ENCODE data around the gene IGFBP1. TPM values are rescaled to one million over a fixed set of nuclear protein-coding genes. Genes with fewer than 3 reads are reported as not detected.

Gene IGFBP1
- total and polyA plus RNA-seq, 2 donors (not counting 1 experiment from before 2014, with no cell fraction given), result not detected

- peaks cover 3% of the 10 kb centered on the region for H3K9me3 Mint-ChIP-seq (ENCODE audit: insufficient read depth)
- H3K27me3 Mint-ChIP-seq, result peaks cover 9% of the 10 kb centered on the region
- Histone ChIP-seq H2AFZ (ENCODE audit: insufficient read depth, low read depth, low read length, poor library complexity, severe bottlenecking) (no peak overlapping the region), H4K20me1 (ENCODE audit: control insufficient read depth, insufficient read depth, low read length, poor library complexity, severe bottlenecking) (no peaks in the 10 kb centered on the region), H3K27me3 (replicated peaks in 1 of 4; ENCODE audit: control extremely low read depth in 1 of 4, control insufficient read depth in 3 of 4, insufficient read depth in 4 of 4, low read length in 3 of 4) (no peaks in the 10 kb centered on the region), H3K27ac (ENCODE audit: low read length in 2 of 2) (no peak overlapping the region), H3K9ac (ENCODE audit: low read length) (no peak overlapping the region), H3K9me3 (ENCODE audit: control extremely low read depth in 1 of 3, control insufficient read depth in 2 of 3, insufficient read depth in 1 of 3, low read length in 2 of 3) (peaks cover 0 to 13% (median 3%) of the 10 kb centered on the region in 3 donors), H3K79me2 (ENCODE audit: control insufficient read depth, insufficient read depth, low read length) (no peaks in the 10 kb centered on the region), H3K4me3 (ENCODE audit: control extremely low read depth in 1 of 5, extremely low read depth in 1 of 5, insufficient read depth in 1 of 5, low read depth in 2 of 5, low read length in 4 of 5) (no peak overlapping the region), H3K4me2 (replicated peaks; ENCODE audit: low read depth, low read length, poor library complexity, severe bottlenecking) (no peak overlapping the region), H3K36me3 (replicated peaks in 1 of 2; ENCODE audit: control extremely low read depth in 1 of 2, control insufficient read depth in 1 of 2, extremely low read depth in 1 of 2, insufficient read depth in 2 of 2, low read length in 1 of 2) (no peaks in the 10 kb centered on the region), H3K4me1 (ENCODE audit: control insufficient read depth in 2 of 2, insufficient read depth in 2 of 2, low read length in 2 of 2) (no peaks in the 10 kb centered on the region)
- WGBS (ENCODE audit: insufficient coverage), result 89% methylated on average over 2 of the region's 6 CpGs
- H3K4me3 Mint-ChIP-seq, result no peak overlapping the region
- intact Hi-C loops (cut with micrococcal nuclease), result no loop called here
- DNase-seq (no peak), ATAC-seq (ENCODE audit: low read depth) (no peak)
- H3K27ac Mint-ChIP-seq, result no peak overlapping the region
- POLR2A ChIA-PET, result no interaction called here
- no peaks in the 10 kb centered on the region for H3K4me1 Mint-ChIP-seq
- TF ChIP-seq CTCF (IDR thresholded peaks at IDR 0.05) (no peak), EZH2 (IDR thresholded peaks at IDR 0.05; ENCODE audit: borderline replicate concordance, insufficient read depth, low read depth, low read length, poor library complexity, severe bottlenecking) (no peak)
- CTCF ChIA-PET, result no interaction called here
Observed at GRCh38 chr7:45873355-45873754, 14.9 kb upstream of the IGFBP1 start.

GRCh38 chr7:45874408-45875131 is 13.7 kb upstream of the IGFBP1 start:
- Mint-ChIP-seq H3K4me3 (no peak overlapping the region), H3K27ac (no peak overlapping the region), H3K27me3 (peaks cover 9% of the 10 kb centered on the region), H3K4me1 (no peaks in the 10 kb centered on the region), H3K9me3 (ENCODE audit: insufficient read depth) (peaks cover 7% of the 10 kb centered on the region)
- no peaks in the 10 kb centered on the region for H3K36me3 ChIP-seq (replicated peaks in 1 of 2; ENCODE audit: control extremely low read depth in 1 of 2, control insufficient read depth in 1 of 2, extremely low read depth in 1 of 2, insufficient read depth in 2 of 2, low read length in 1 of 2)
- no peak overlapping the region for H3K4me3 ChIP-seq (ENCODE audit: control extremely low read depth in 1 of 5, extremely low read depth in 1 of 5, insufficient read depth in 1 of 5, low read depth in 2 of 5, low read length in 4 of 5)
- H3K4me1 ChIP-seq (ENCODE audit: control insufficient read depth in 2 of 2, insufficient read depth in 2 of 2, low read length in 2 of 2), result no peaks in the 10 kb centered on the region
- ATAC-seq (ENCODE audit: low read depth), result no peak
- H2AFZ ChIP-seq (ENCODE audit: insufficient read depth, low read depth, low read length, poor library complexity, severe bottlenecking), result no peak overlapping the region
- H4K20me1 ChIP-seq (ENCODE audit: control insufficient read depth, insufficient read depth, low read length, poor library complexity, severe bottlenecking), result no peaks in the 10 kb centered on the region
- H3K9me3 ChIP-seq (ENCODE audit: control extremely low read depth in 1 of 3, control insufficient read depth in 2 of 3, insufficient read depth in 1 of 3, low read length in 2 of 3), result peaks cover 0 to 17% (median 11%) of the 10 kb centered on the region in 3 donors
- intact Hi-C loops (cut with micrococcal nuclease), result no loop called here
- CTCF ChIA-PET, result interaction anchor here (0.7 kb wide), 1 partner anchor 16 kb away, joined by 3 read pairs; no protein-coding TSS in a partner anchor
- no peaks in the 10 kb centered on the region for H3K79me2 ChIP-seq (ENCODE audit: control insufficient read depth, insufficient read depth, low read length)
- POLR2A ChIA-PET, result no interaction called here
- TF ChIP-seq CTCF (IDR thresholded peaks at IDR 0.05), result no peak
- TF ChIP-seq EZH2 (IDR thresholded peaks at IDR 0.05; ENCODE audit: borderline replicate concordance, insufficient read depth, low read depth, low read length, poor library complexity, severe bottlenecking), result no peak
- no peak overlapping the region for H3K9ac ChIP-seq (ENCODE audit: low read length)
- H3K27me3 ChIP-seq (replicated peaks in 1 of 4; ENCODE audit: control extremely low read depth in 1 of 4, control insufficient read depth in 3 of 4, insufficient read depth in 4 of 4, low read length in 3 of 4), result no peaks in the 10 kb centered on the region
- H3K4me2 ChIP-seq (replicated peaks; ENCODE audit: low read depth, low read length, poor library complexity, severe bottlenecking), result no peak overlapping the region
- no peak for DNase-seq
- no peak overlapping the region for H3K27ac ChIP-seq (ENCODE audit: low read length in 2 of 2)
- 92% methylated on average over 7 of the region's 8 CpGs for WGBS (ENCODE audit: insufficient coverage)

Data from B cell (primary cell).